H1 (cell line): ENCODE results near the gene TXNRD2. TPM values are rescaled to one million over a fixed set of nuclear protein-coding genes. Genes with fewer than 3 reads are reported as not detected.

Source experiments
- CTCF ChIA-PET: fragments of 300-600 bp; sonication (Branson Sonifier 250); formaldehyde crosslinking; loops from one replicate; lab custom pipeline; 2021; ENCODE audit not compliant: partially characterized antibody; lab: Charles Lee
- POLR2A ChIA-PET: fragments of 300-600 bp; sonication (Branson Sonifier 250); formaldehyde crosslinking; loops from one replicate; lab custom pipeline; 2021; ENCODE audit warnings: inconsistent platforms; ENCODE audit not compliant: partially characterized antibody; lab: Charles Lee
- DNase-seq, 2 experiments: peaks; one replicate each; pipeline versions ENCODE4 v3.0.0 to v3.0.0-alpha.2; 2010 to 2022; ENCODE audit warnings: low spot score in 2 of 2, low read depth in 1 of 2, mixed read lengths in 1 of 2
- FAIRE-seq: peaks from 2 replicates; lab custom pipeline; 2011; peaks lifted over from hg19 to GRCh38; lab: Jason Lieb, UNC
- H2AFZ ChIP-seq: 2 replicates; pipeline ENCODE4 v1.8.1; 2012; ENCODE audit warnings: low read length, inconsistent platforms
- H2AK5ac ChIP-seq: 2 replicates; pipeline ENCODE4 v1.6.1; 2013; ENCODE audit warnings: low read depth, low read length
- H2BK120ac ChIP-seq: replicated peaks from 2 replicates; pipeline ENCODE3; 2013; ENCODE audit warnings: low read depth, low read length, inconsistent platforms
- H2BK12ac ChIP-seq: 2 replicates; pipeline ENCODE4 v1.6.1; 2013; ENCODE audit warnings: low read depth, low read length
- H2BK15ac ChIP-seq: 2 replicates; pipeline ENCODE4 v1.6.1; 2013; ENCODE audit warnings: low read length
- H2BK20ac ChIP-seq: 2 replicates; pipeline ENCODE4 v1.6.1; 2013; ENCODE audit warnings: low read length
- H2BK5ac ChIP-seq: 2 replicates; pipeline ENCODE4 v1.6.1; 2013; ENCODE audit warnings: low read depth, low read length
- H3K14ac ChIP-seq: 2 replicates; pipeline ENCODE4 v1.6.1; 2013; ENCODE audit warnings: inconsistent platforms; ENCODE audit not compliant: insufficient read length
- H3K18ac ChIP-seq: 2 replicates; pipeline ENCODE4 v1.6.1; 2013; ENCODE audit warnings: low read length; ENCODE audit errors: extremely low read depth
- H3K23ac ChIP-seq: 2 replicates; pipeline ENCODE4 v1.6.1; 2013; ENCODE audit warnings: inconsistent platforms; ENCODE audit not compliant: insufficient read length
- H3K23me2 ChIP-seq: 2 replicates; pipeline ENCODE4 v1.6.1; 2013; ENCODE audit warnings: low read depth, low read length
- H3K27ac ChIP-seq: 2 replicates; pipeline ENCODE4 v1.6.1; 2011; ENCODE audit warnings: low read depth, low read length, inconsistent platforms
- H3K27me3 ChIP-seq, 4 experiments: replicated peaks in 1 of 4; 1 replicate in 1 of 4; 2 replicates in 3 of 4; pipeline versions ENCODE4 v1.6.1 to v1.8.1; 2011 to 2013; ENCODE audit warnings: low read length in 3 of 4, mild to moderate bottlenecking in 3 of 4, inconsistent platforms in 2 of 4, mixed read lengths in 2 of 4, moderate library complexity in 1 of 4; ENCODE audit not compliant: control insufficient read depth in 3 of 4, insufficient read depth in 3 of 4; ENCODE audit errors: extremely low read depth in 1 of 4
- H3K36me3 ChIP-seq, 4 experiments: 2 replicates each; pipeline versions ENCODE4 v1.6.1 to v1.8.1; 2011 to 2013; ENCODE audit warnings: mild to moderate bottlenecking in 4 of 4, low read length in 3 of 4, moderate library complexity in 2 of 4, control low read depth in 1 of 4, inconsistent platforms in 1 of 4; ENCODE audit not compliant: insufficient read depth in 4 of 4, control insufficient read depth in 2 of 4
- H3K4ac ChIP-seq: replicated peaks from 2 replicates; pipeline ENCODE3; 2013; ENCODE audit warnings: low read length, low read depth, mixed read lengths, inconsistent platforms; ENCODE audit not compliant: insufficient read length
- H3K4me1 ChIP-seq, 4 experiments: replicated peaks in 1 of 4; 1 replicate in 1 of 4; 2 replicates in 3 of 4; pipeline versions ENCODE4 v1.6.1 to v1.8.1; 2011 to 2013; ENCODE audit warnings: low read length in 3 of 4, inconsistent platforms in 2 of 4, mixed read lengths in 1 of 4; ENCODE audit not compliant: insufficient read depth in 4 of 4, control insufficient read depth in 3 of 4
- H3K4me2 ChIP-seq, 2 experiments: 2 replicates each; pipeline versions ENCODE4 v1.6.1 to v1.8.1; 2011 to 2013; ENCODE audit warnings: low read depth in 2 of 2, low read length in 2 of 2, control low read depth in 1 of 2, inconsistent platforms in 1 of 2, mild to moderate bottlenecking in 1 of 2; ENCODE audit not compliant: insufficient read depth in 1 of 2
- H3K4me3 ChIP-seq, 4 experiments: fragments of 200-600, 300-600 bp in 1 of 4; sonication (generic), shearing (Covaris generic), sonication (Bioruptor Twin) in 1 of 4; 2 replicates each; pipeline versions ENCODE4 v1.5.1 to v1.8.1; 2011 to 2016; ENCODE audit warnings: low read length in 4 of 4, low read depth in 3 of 4, control low read depth in 2 of 4, inconsistent platforms in 2 of 4, mild to moderate bottlenecking in 2 of 4, mixed read lengths in 1 of 4, moderate library complexity in 1 of 4; ENCODE audit not compliant: insufficient read depth in 2 of 4; ENCODE audit errors: extremely low read depth in 1 of 4
- H3K56ac ChIP-seq: replicated peaks from 2 replicates; pipeline ENCODE3; 2013; ENCODE audit warnings: low read depth, mild to moderate bottlenecking, mixed read lengths, low read length, inconsistent platforms; ENCODE audit not compliant: insufficient read length
- H3K79me1 ChIP-seq: 2 replicates; pipeline ENCODE4 v1.6.1; 2013; ENCODE audit warnings: low read depth, low read length, control low read depth
- H3K79me2 ChIP-seq, 2 experiments: 2 replicates each; pipeline versions ENCODE4 v1.6.1 to v1.8.1; 2012 to 2013; ENCODE audit warnings: low read length in 2 of 2, mild to moderate bottlenecking in 2 of 2, inconsistent platforms in 1 of 2; ENCODE audit not compliant: insufficient read depth in 2 of 2, control insufficient read depth in 1 of 2
- H3K9ac ChIP-seq, 4 experiments: replicated peaks in 1 of 4; 1 replicate in 1 of 4; 2 replicates in 3 of 4; pipeline versions ENCODE4 v1.6.1 to v1.8.1; 2011 to 2013; ENCODE audit warnings: low read depth in 3 of 4, low read length in 3 of 4, control low read depth in 2 of 4, mild to moderate bottlenecking in 2 of 4, moderate library complexity in 2 of 4, inconsistent platforms in 1 of 4; ENCODE audit errors: extremely low read depth in 1 of 4
- H3K9me3 ChIP-seq, 2 experiments: 2 replicates each; pipeline versions ENCODE4 v1.6.1 to v1.8.1; 2012 to 2013; ENCODE audit warnings: mild to moderate bottlenecking in 2 of 2, moderate library complexity in 2 of 2, control low read depth in 1 of 2, inconsistent platforms in 1 of 2, low read depth in 1 of 2, low read length in 1 of 2, mixed read lengths in 1 of 2; ENCODE audit not compliant: insufficient read depth in 2 of 2
- H4K20me1 ChIP-seq, 2 experiments: replicated peaks in 1 of 2; 2 replicates each; pipeline versions ENCODE3 to v1.8.1; 2011 to 2013; ENCODE audit warnings: inconsistent platforms in 2 of 2, low read length in 2 of 2, mild to moderate bottlenecking in 1 of 2; ENCODE audit not compliant: insufficient read depth in 2 of 2, control insufficient read depth in 1 of 2
- H4K5ac ChIP-seq: 2 replicates; pipeline ENCODE4 v1.6.1; 2013; ENCODE audit warnings: low read length, low read depth, mixed read lengths, inconsistent platforms; ENCODE audit not compliant: insufficient read length
- H4K8ac ChIP-seq: 2 replicates; pipeline ENCODE4 v1.8.0; 2013; ENCODE audit warnings: mild to moderate bottlenecking, moderate library complexity, low read length, inconsistent platforms; ENCODE audit not compliant: insufficient read depth; ENCODE audit errors: extremely low read depth
- H4K91ac ChIP-seq: replicated peaks from 2 replicates; pipeline ENCODE3; 2013; ENCODE audit warnings: low read length, mixed read lengths, inconsistent platforms; ENCODE audit not compliant: insufficient read length
- HDAC2 ChIP-seq, 2 experiments: fragments of 300-600 bp in 1 of 2; sonication (generic) in 1 of 2; IDR thresholded peaks; 2 replicates each; pipeline ENCODE4 v1.6.1; 2011 to 2012; ENCODE audit warnings: low read depth in 2 of 2, low read length in 2 of 2, mild to moderate bottlenecking in 2 of 2, moderate library complexity in 2 of 2, borderline replicate concordance in 1 of 2, inconsistent platforms in 1 of 2
- NANOG ChIP-seq: IDR thresholded peaks from 2 replicates; pipeline ENCODE4 v1.6.1; 2011; ENCODE audit warnings: low read length, low read depth, mild to moderate bottlenecking, inconsistent platforms; ENCODE audit not compliant: insufficient read depth, poor library complexity, severe bottlenecking
- SP1 ChIP-seq: IDR thresholded peaks from 2 replicates; pipeline ENCODE4 v1.6.1; 2011; ENCODE audit warnings: low read depth, low read length
- SUZ12 ChIP-seq: fragments of 200-600 bp; sonication (generic); IDR thresholded peaks from 2 replicates; pipeline ENCODE4 v1.6.1; 2012; ENCODE audit warnings: mild to moderate bottlenecking, inconsistent platforms, low read length, moderate library complexity, mixed read lengths
- TAF7 ChIP-seq: optimal IDR thresholded peaks from 2 replicates; pipeline ENCODE3; 2011; ENCODE audit warnings: low read depth, mild to moderate bottlenecking, inconsistent platforms, low read length, moderate library complexity, borderline replicate concordance
- WGBS, 2 experiments: shearing (Covaris generic) in 1 of 2; methylation state at CpG; one replicate each; pipeline versions ENCODE4 v1.1.6 to v1.1.7; 2013 to 2015; ENCODE audit warnings: low lambda C conversion rate in 2 of 2, mixed read lengths in 2 of 2, inconsistent platforms in 1 of 2, low coverage in 1 of 2, missing lambda C conversion rate in 1 of 2; ENCODE audit not compliant: insufficient replicate concordance in 2 of 2, insufficient coverage in 1 of 2, insufficient read length in 1 of 2; ENCODE audit errors: extremely low coverage in 1 of 2, missing lambda C conversion rate in 1 of 2; 5-methylcytosine and 5-hydroxymethylcytosine counted together
- polyA plus RNA-seq, 7 experiments: library from polyadenylated mRNA; depleted of rRNA in 3 of 7; stranded (reverse) in 5 of 7; unstranded in 2 of 7; fragments of >200 nt in 5 of 7; fragments of 200-250 nt in 2 of 7; gene quantifications; 1 replicate in 5 of 7; 2 replicates in 1 of 7; 4 replicates in 1 of 7; pipeline versions ENCODE4 v1.2.1 to v1.2.3, GENCODE V29; 2011 to 2013; ENCODE audit warnings: missing spikeins in 2 of 7, mixed read lengths in 2 of 7
- total RNA-seq: library from RNA; stranded (reverse); fragmentation: NEBNext Ultra II Directional; extraction: Animal tissue kit (Norgen Biotek cat#: 25700); gene quantifications from 2 replicates; pipeline ENCODE4 v1.2.1, GENCODE V29; 2021
- TF ChIP-seq, protein P1 (sequence below): IDR thresholded peaks from 2 replicates; pipeline ENCODE4 v1.6.1; 2011; ENCODE audit warnings: low read length, improper control_type of control experiment
- TF ChIP-seq, protein P2 (sequence below): IDR thresholded peaks from 2 replicates; pipeline ENCODE4 v1.6.1; 2012; ENCODE audit warnings: inconsistent platforms
- TF ChIP-seq, protein P3 (sequence below): IDR thresholded peaks from 2 replicates; pipeline ENCODE4 v1.6.1; 2012; ENCODE audit warnings: low read length, inconsistent platforms

The TXNRD2 gene
- total and polyA plus RNA-seq, 2 of the 8 experiments (the other 6 are each of a cell fraction or from before 2014, with no cell fraction given): 14.8 to 21.9 TPM

DNA sequence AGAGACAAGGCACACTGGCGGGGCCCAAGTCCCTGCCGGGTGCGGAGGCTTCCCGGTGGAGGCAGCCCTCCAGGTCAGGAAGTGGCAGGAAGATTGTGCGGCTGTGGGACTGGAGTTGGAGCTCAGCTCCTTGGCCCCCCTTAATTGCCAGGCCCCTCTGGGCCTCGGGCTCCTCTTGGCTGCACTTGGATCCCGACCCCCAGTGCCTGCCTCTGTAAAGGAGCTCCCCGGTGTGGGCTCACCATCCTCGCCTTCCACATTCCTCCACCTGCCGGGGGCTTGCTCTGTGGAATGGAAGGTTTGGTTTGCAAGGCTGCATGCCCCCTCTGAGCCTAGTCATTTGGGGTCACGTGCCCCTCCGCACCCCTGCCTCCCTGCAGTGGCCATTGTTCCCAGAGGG, 38.1 kb downstream of the TXNRD2 start:
- H2BK120ac ChIP-seq: no peak overlapping the region
- FAIRE-seq (no peak), DNase-seq (peak in 1 of 2 experiments; percentile 61)
- H2AFZ ChIP-seq: no peak overlapping the region
- no peak overlapping the region for H4K8ac ChIP-seq
- H3K9me3 ChIP-seq: no peaks in the 10 kb centered on the region
- H2BK15ac ChIP-seq: peak overlapping the region; percentile 81; the same call in 1 of the 2 replicates
- no peak overlapping the region for H2BK5ac ChIP-seq
- ChIA-PET POLR2A (interaction anchor here (0.8 to 1.1 kb wide), 4 partner anchors 16 to 157 kb away, joined by 3 to 5 read pairs (median 3); no protein-coding TSS in a partner anchor), CTCF (interaction anchor here (0.8 to 10.1 kb wide), 14 partner anchors 9 to 224 kb away, joined by 3 to 69 read pairs (median 4); partner anchors contain the start of genes GNB1L, GP1BB and RTL10)
- no peak overlapping the region; the same call in 1 of the 2 replicates for H2AK5ac ChIP-seq
- no peak overlapping the region for H3K56ac ChIP-seq
- no peak overlapping the region for H3K4ac ChIP-seq
- H2BK12ac ChIP-seq: peak overlapping the region; percentile 60
- H3K4me3 ChIP-seq: no peak overlapping the region
- H3K9ac ChIP-seq: no peak overlapping the region
- no peaks in the 10 kb centered on the region for H3K79me1 ChIP-seq
- H3K4me1 ChIP-seq: peaks cover 5 to 12% (median 12%) of the 10 kb centered on the region in 4 experiments
- peak overlapping the region; percentile 35 for H4K91ac ChIP-seq
- no peaks in the 10 kb centered on the region for H3K23me2 ChIP-seq
- no peaks in the 10 kb centered on the region for H3K36me3 ChIP-seq
- H3K4me2 ChIP-seq: peak overlapping the region in 1 of 2 experiments; percentile 6; a peak in 1 of 4 replicates
- no peaks in the 10 kb centered on the region; a peak in 1 of 7 replicates for H3K27me3 ChIP-seq
- H3K14ac ChIP-seq: no peak overlapping the region
- H3K18ac ChIP-seq: no peak overlapping the region
- H4K5ac ChIP-seq: no peak overlapping the region
- WGBS, 2 experiments: 78% methylated on average over 11 of the region's 12 CpGs; no CpG with 5 or more reads in 1 of the 2 experiments
- H3K23ac ChIP-seq: no peak overlapping the region
- H2BK20ac ChIP-seq: no peak overlapping the region
- no peak overlapping the region for H3K27ac ChIP-seq
- no peaks in the 10 kb centered on the region for H3K79me2 ChIP-seq
- no peaks in the 10 kb centered on the region for H4K20me1 ChIP-seq
- TF ChIP-seq NANOG (no peak), HDAC2 (IDR thresholded peaks at IDR 0.05; ENCODE audit: borderline replicate concordance in 1 of 2, low read depth in 2 of 2, low read length in 2 of 2) (no peak), SP1 (no peak), TAF7 (no peak), SUZ12 (no peak)
- TF ChIP-seq, protein P1, sequence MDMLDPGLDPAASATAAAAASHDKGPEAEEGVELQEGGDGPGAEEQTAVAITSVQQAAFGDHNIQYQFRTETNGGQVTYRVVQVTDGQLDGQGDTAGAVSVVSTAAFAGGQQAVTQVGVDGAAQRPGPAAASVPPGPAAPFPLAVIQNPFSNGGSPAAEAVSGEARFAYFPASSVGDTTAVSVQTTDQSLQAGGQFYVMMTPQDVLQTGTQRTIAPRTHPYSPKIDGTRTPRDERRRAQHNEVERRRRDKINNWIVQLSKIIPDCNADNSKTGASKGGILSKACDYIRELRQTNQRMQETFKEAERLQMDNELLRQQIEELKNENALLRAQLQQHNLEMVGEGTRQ: no peak; the same call in 1 of the 2 replicates
- TF ChIP-seq, protein P2, sequence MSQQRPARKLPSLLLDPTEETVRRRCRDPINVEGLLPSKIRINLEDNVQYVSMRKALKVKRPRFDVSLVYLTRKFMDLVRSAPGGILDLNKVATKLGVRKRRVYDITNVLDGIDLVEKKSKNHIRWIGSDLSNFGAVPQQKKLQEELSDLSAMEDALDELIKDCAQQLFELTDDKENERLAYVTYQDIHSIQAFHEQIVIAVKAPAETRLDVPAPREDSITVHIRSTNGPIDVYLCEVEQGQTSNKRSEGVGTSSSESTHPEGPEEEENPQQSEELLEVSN: no peak
- TF ChIP-seq, protein P3, sequence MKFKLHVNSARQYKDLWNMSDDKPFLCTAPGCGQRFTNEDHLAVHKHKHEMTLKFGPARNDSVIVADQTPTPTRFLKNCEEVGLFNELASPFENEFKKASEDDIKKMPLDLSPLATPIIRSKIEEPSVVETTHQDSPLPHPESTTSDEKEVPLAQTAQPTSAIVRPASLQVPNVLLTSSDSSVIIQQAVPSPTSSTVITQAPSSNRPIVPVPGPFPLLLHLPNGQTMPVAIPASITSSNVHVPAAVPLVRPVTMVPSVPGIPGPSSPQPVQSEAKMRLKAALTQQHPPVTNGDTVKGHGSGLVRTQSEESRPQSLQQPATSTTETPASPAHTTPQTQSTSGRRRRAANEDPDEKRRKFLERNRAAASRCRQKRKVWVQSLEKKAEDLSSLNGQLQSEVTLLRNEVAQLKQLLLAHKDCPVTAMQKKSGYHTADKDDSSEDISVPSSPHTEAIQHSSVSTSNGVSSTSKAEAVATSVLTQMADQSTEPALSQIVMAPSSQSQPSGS: no peak
